Smooth muscle cell (in vitro differentiated cells): ENCODE measurements around the gene DYNC1LI2. TPM values are rescaled to one million over a fixed set of nuclear protein-coding genes. Genes with fewer than 3 reads are reported as not detected.

Experiments used
- DNase-seq: peaks from one replicate; lab custom pipeline; 2025; ENCODE audit not compliant: unreplicated experiment; lab: John Stamatoyannopoulos, UW
- H2AFZ ChIP-seq: fragments of 200-600 bp; sonication (generic); 2 replicates; pipeline ENCODE4 v1.6.0; 2016; ENCODE audit warnings: antibody characterized with exemption, low read depth, mild to moderate bottlenecking
- H3F3A ChIP-seq: fragments of 200-600 bp; sonication (generic); 2 replicates; pipeline ENCODE4 v1.6.0; 2017; ENCODE audit warnings: antibody characterized with exemption, low read depth
- H3K27ac ChIP-seq: fragments of 200-600 bp; sonication (generic); 2 replicates; pipeline ENCODE4 v1.5.1; 2016; ENCODE audit warnings: low read depth, mild to moderate bottlenecking
- H3K27me3 ChIP-seq: fragments of 200-600 bp; sonication (generic); 2 replicates; pipeline ENCODE4 v1.6.1; 2016; ENCODE audit warnings: low read depth, mild to moderate bottlenecking
- H3K36me3 ChIP-seq: fragments of 200-600 bp; sonication (generic); 2 replicates; pipeline ENCODE4 v1.5.1; 2016; ENCODE audit warnings: low read depth
- H3K4me1 ChIP-seq: fragments of 200-600 bp; sonication (generic); 2 replicates; pipeline ENCODE4 v1.5.1; 2016; ENCODE audit warnings: low read depth
- H3K4me2 ChIP-seq: fragments of 200-600 bp; sonication (generic); 2 replicates; pipeline ENCODE4 v1.6.0; 2016; ENCODE audit warnings: mild to moderate bottlenecking
- H3K4me3 ChIP-seq: fragments of 200-600 bp; sonication (generic); 2 replicates; pipeline ENCODE4 v1.5.1; 2016; ENCODE audit warnings: mild to moderate bottlenecking
- H3K79me2 ChIP-seq: fragments of 200-600 bp; sonication (generic); 2 replicates; pipeline ENCODE4 v1.6.0; 2016; ENCODE audit warnings: low read depth, mild to moderate bottlenecking
- H3K9ac ChIP-seq: fragments of 200-600 bp; sonication (generic); 2 replicates; pipeline ENCODE4 v1.6.0; 2016; ENCODE audit warnings: low read depth
- H3K9me3 ChIP-seq: fragments of 200-600 bp; sonication (generic); replicated peaks from 2 replicates; pipeline ENCODE4 v1.5.1; 2016; ENCODE audit warnings: low read depth
- H4K20me1 ChIP-seq: fragments of 200-600 bp; sonication (generic); 2 replicates; pipeline ENCODE4 v1.6.0; 2016; ENCODE audit warnings: low read depth
- WGBS: methylation state at CpG from one replicate; pipeline ENCODE4 v1.1.7; 2016; ENCODE audit warnings: low lambda C conversion rate; 5-methylcytosine and 5-hydroxymethylcytosine counted together
- polyA plus RNA-seq: library from polyadenylated mRNA; unstranded; fragments of >200 nt; fragmentation: Nextera tagmentation; extraction: Ambion mirVana; gene quantifications from 2 replicates; pipeline ENCODE4 v1.2.1, GENCODE V29; 2016
- total RNA-seq: library from RNA; depleted of rRNA; stranded (reverse); fragments of >200 nt; gene quantifications from 2 replicates; pipeline ENCODE4 v1.2.3, GENCODE V29; 2014
- TF ChIP-seq, protein P1 (sequence below): fragments of 200-600 bp; sonication (generic); IDR thresholded peaks from 2 replicates; pipeline ENCODE4 v1.5.1; 2017; ENCODE audit warnings: borderline replicate concordance, mild to moderate bottlenecking, antibody characterized with exemption; ENCODE audit not compliant: insufficient read depth, poor library complexity, severe bottlenecking

The DYNC1LI2 gene
- total and polyA plus RNA-seq, 2 experiments from 2014 or later = 74.1 to 90.8 TPM

GRCh38 chr16:66741950-66742808 lies 9.2 kb downstream of the DYNC1LI2 start:
- Histone ChIP-seq H4K20me1 (peaks cover 100% of the 10 kb centered on the region), H3K4me2 (peak overlapping the region; percentile 1), H3K4me1 (no peaks in the 10 kb centered on the region), H3K9ac (peak overlapping the region; percentile 2), H3F3A (peaks cover 15% of the 10 kb centered on the region), H3K27ac (peak overlapping the region; percentile 73), H3K27me3 (no peaks in the 10 kb centered on the region), H2AFZ (no peak overlapping the region), H3K4me3 (no peak overlapping the region), H3K79me2 (peaks cover 81% of the 10 kb centered on the region), H3K36me3 (peaks cover 7% of the 10 kb centered on the region), H3K9me3 (no peaks in the 10 kb centered on the region)
- TF ChIP-seq, protein P1, sequence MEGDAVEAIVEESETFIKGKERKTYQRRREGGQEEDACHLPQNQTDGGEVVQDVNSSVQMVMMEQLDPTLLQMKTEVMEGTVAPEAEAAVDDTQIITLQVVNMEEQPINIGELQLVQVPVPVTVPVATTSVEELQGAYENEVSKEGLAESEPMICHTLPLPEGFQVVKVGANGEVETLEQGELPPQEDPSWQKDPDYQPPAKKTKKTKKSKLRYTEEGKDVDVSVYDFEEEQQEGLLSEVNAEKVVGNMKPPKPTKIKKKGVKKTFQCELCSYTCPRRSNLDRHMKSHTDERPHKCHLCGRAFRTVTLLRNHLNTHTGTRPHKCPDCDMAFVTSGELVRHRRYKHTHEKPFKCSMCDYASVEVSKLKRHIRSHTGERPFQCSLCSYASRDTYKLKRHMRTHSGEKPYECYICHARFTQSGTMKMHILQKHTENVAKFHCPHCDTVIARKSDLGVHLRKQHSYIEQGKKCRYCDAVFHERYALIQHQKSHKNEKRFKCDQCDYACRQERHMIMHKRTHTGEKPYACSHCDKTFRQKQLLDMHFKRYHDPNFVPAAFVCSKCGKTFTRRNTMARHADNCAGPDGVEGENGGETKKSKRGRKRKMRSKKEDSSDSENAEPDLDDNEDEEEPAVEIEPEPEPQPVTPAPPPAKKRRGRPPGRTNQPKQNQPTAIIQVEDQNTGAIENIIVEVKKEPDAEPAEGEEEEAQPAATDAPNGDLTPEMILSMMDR = no peak
- DNase-seq = no peak
- WGBS = 70% methylated on average over 10 of the region's 10 CpGs

DNA sequence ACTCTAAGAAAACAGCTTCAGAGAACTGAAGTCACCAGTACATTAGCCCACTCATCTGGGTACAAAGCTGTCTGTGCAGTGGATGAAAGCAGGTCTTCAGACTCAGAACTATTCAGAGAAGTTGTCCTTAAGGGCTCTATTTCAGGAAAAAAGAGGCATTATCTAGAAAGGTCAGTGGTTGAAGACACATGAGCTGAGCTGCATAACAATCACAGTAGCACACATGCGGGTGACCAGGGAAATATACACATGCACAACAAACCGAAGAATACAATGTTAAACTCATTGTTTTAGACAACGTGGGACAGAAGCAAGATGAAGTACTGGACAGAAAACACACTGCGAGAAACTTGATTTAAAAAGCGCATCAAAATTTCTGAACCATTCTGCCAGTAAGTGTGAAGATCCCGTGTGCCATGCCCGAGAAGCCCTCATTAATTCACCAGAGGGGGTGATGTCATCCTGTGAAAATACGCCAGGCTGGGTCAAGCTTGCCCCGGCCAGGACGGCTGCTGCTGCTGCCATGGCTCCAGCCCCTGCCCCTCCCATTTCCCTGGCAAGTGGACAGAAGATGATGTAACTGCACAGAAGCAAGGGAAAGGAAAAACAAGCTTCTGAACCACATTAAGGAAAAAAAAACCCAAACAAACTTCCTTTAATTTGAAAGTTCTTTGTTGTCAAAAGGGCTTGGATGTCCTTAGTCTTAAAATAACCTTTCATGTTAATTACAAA lies 10.1 kb downstream of the DYNC1LI2 start:
- Histone ChIP-seq H3K27ac (peak overlapping the region; percentile 73), H3K79me2 (peaks cover 82% of the 10 kb centered on the region), H3F3A (peaks cover 15% of the 10 kb centered on the region), H3K4me2 (peak overlapping the region; percentile 1), H3K27me3 (no peaks in the 10 kb centered on the region), H3K36me3 (peaks cover 7% of the 10 kb centered on the region), H2AFZ (no peak overlapping the region), H3K9ac (peak overlapping the region; percentile 2), H3K4me1 (no peaks in the 10 kb centered on the region), H3K4me3 (no peak overlapping the region), H4K20me1 (peaks cover 100% of the 10 kb centered on the region), H3K9me3 (no peaks in the 10 kb centered on the region)
- TF ChIP-seq, protein P1 = no peak
- peak; percentile 15 for DNase-seq
- 50% methylated on average over 10 of the region's 10 CpGs for WGBS

GRCh38 chr16:66740533-66740932 lies 10.9 kb downstream of the DYNC1LI2 start:
- H3K4me2 ChIP-seq = no peak overlapping the region
- peaks cover 7% of the 10 kb centered on the region for H3K36me3 ChIP-seq
- H4K20me1 ChIP-seq = peaks cover 100% of the 10 kb centered on the region
- TF ChIP-seq, protein P1 = no peak
- no peak overlapping the region for H2AFZ ChIP-seq
- DNase-seq = no peak
- peak overlapping the region; percentile 73 for H3K27ac ChIP-seq
- peaks cover 76% of the 10 kb centered on the region for H3K79me2 ChIP-seq
- no peak overlapping the region for H3K4me3 ChIP-seq
- H3F3A ChIP-seq = peaks cover 11% of the 10 kb centered on the region
- WGBS = 72% methylated on average over 2 of the region's 2 CpGs
- no peaks in the 10 kb centered on the region for H3K9me3 ChIP-seq
- H3K9ac ChIP-seq = no peak overlapping the region
- H3K4me1 ChIP-seq = no peaks in the 10 kb centered on the region
- H3K27me3 ChIP-seq = no peaks in the 10 kb centered on the region
